GM21786 (cell line): ENCODE results near the gene SLC12A5.
"Not testable (repeated sequence)": the region's sequence is repeated elsewhere in the genome, so short reads cannot be mapped to it uniquely, and the experiment has no call there.

Experiments used
- ATAC-seq: cut with Tn5 transposase; IDR thresholded peaks from one replicate; pipeline ENCODE4 v1.9.1; 2021; ENCODE audit not compliant: unreplicated experiment

SLC12A5 gene

DNA sequence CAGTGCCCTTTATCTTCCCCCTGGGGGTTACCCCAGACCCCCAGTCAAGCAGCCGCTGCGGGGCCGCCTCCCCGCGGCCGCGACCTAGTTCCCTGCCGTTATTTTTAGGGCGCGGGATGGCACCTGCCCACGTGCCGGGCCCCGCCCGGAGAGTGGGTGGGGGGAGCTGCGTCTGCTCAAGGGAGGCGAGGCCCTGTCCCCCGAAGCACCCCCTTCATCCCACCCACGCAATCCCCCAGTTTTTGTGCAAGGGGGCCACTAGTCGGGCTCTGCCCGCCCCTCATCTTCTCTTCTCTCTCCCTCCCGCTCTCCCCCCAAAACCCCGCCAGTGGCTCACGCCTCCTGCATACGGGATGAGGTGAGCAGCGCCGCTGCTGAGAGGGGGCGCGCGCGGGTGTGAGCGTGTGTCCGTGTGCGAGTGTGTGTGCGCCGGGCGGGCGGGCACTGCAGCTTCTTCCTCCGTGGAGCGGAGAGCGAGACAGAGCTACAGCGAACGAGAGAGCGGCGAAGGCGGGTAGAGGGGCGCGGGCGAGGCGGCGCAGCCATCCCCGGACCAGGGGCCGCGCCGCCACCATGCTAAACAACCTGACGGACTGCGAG lies at the start of gene SLC12A5:
Gene SLC12A5 (plus strand): TSS at position 444 of the 600 bp plus-strand sequence. CDS start 130 bp downstream, at position 574.
- ATAC-seq = no peak

DNA sequence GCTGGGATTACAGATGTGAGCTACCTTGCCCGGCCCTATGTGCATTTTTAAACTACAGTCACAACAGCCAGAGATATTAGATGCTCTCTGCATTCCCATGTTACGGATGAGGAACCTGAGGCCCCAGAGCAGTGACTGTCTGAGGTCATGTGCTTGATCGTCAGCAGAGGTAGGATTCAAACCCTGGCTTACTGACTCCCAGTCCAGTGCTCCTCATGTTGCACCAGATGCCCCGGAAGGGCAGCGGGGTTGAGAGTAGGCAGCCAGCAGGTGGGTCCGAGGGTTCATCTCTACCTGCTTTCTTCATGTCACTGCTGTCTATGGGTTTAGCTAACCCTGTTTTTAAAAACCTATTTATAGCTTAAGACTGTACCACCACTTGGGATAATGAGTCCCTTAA lies 47.8 kb upstream of the SLC12A5 start:
- no peak for ATAC-seq

DNA sequence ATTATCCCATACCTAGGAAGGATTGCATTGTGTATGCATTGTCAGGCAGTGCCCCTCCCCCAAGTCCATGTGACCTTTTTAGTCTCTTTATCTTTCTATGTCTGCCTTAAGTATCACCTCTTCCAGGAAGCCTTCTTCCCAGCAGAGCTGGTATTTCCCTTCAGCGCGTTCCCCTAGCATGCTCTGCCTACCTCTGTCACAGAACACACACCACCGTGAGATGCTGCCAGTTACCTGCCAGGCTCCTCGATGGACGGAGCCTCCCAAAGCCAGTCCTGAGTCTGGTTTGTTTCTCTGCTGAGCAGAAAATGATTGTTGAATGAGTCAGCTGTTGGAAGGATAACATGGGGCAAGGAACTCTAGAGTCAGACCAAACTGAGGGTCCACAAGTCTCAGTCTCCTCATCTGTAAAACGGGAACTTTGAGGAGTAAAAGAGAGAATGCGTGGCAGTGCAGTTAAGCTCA lies 45.7 kb upstream of the SLC12A5 start:
- no peak for ATAC-seq

DNA sequence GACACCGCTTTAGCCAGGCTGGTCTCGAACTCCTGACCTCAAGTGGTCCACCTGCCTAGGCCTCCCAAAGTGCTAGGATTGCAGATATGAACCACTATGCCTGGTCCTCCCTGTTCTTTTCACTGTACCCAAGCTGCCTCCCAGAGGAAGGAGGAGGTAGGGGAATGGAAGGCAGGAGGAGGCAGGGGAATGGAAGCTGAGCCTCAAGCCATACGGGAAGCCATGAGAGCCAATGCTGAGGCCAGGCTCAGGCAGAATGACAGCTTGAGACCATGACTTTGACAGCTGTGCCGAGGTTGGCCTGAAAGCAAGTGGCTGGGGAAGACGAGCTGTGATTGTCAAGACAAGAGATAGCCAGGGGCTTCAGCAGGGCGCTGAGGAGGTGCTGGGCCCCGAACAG lies 43.4 kb upstream of the SLC12A5 start:
- no peak for ATAC-seq

DNA sequence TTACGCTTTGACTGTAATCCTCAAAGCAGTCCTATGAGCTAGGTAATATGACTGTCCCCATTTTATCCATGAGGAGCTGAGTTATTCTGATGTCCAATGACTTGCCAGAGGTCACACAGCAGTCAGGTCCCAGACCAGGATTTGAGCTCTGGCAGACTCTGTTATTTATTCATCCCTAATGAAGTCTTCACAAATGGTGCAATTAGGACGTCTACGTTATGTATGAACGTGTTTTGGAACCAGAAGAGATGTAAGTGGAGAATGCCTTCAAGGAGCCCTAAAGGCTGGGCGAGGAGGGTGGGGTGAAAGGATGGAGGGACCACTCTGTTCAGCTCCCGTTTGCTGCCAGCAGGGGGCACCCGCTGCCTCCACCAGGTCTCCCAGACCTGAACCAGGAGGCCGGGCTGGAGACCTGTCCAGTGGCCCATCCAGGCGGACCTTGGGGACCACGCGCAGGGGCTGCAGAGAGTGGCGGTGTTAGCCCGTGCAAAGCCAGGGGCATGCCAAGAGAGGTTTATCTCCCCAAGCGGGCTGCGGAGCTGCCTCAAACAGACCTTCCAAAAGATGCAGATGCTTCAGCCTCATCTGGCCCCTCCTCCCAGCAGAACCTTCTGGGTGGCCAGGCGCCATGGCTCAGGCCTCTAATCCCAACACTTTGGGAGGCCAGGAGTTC lies 41.8 kb upstream of the SLC12A5 start:
- no peak for ATAC-seq

DNA sequence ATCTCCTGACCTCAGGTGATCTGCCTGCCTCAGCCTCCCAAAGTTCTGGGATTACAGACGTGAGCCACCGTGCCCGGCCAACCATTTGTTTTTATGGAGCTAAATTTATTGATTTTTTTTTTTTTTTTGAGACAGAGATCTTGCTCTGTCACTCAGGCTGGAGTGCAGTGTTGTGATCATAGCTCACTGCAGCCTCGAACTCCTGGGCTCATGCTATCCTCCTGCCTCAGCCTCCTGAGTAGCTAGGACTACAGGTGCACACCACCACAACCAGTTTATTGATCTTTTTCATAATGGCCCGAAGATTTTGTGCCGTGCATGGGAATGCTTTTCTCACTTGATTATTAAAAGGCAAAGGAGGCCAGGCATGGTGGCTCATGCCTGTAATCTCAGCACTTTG lies 40.2 kb upstream of the SLC12A5 start:
- ATAC-seq = not testable (repeated sequence)

DNA sequence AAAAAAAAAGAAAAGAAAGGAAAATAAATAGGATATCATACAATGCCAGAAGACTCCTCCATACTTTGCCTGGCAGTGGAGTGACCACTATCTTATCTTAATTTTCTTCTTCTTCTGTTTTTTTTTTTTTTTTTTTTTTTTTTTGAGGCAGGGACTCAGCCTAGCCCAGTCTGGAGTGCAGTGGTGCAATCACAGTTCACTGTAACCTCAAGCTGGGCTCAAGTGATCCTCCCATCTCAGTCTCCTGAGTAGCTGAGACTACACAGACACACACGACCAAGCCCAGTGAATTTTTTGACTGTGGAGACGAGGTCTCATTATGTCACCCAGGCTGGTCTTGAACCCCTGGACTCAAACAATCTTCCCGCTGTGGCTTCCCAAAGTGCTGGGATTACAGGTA lies 37.4 kb upstream of the SLC12A5 start:
- no peak for ATAC-seq

DNA sequence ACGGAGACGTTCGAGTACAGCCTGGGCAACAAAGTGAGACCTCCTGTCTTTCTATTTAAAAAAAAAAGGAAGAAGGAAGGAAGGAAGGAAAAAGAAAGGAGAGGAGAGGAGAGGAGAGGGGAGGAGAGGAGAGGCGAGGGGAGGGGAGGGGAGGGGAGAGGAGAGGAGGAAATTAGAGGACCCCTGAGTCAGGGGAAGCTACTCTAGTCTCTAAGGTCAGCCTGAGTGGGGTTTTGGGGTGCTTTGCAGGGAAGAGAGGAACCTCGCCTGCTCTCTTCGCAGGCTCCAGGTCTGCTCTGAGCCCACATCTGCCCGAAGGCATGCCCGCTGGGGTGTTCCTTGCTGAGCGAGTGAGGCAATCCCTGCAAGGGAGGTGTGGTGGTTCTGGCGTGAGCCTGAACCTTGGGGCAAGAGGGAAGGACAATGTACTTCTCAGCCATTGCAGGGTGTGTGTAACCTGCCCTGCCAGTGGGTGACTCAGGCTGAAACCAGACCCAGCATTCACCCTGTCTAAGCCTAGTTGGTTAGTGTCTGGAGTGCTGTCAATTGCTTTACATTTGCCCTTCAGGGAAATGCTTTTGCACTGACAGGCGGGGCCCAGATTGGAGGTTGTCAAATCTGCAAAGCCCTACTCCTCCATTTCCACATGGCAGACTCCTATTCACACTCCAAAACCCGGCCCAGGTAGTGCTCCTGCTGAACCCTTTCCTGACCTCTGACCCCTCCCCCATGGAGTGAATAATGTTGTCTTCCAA lies 35.6 kb upstream of the SLC12A5 start:
- ATAC-seq = no peak

DNA sequence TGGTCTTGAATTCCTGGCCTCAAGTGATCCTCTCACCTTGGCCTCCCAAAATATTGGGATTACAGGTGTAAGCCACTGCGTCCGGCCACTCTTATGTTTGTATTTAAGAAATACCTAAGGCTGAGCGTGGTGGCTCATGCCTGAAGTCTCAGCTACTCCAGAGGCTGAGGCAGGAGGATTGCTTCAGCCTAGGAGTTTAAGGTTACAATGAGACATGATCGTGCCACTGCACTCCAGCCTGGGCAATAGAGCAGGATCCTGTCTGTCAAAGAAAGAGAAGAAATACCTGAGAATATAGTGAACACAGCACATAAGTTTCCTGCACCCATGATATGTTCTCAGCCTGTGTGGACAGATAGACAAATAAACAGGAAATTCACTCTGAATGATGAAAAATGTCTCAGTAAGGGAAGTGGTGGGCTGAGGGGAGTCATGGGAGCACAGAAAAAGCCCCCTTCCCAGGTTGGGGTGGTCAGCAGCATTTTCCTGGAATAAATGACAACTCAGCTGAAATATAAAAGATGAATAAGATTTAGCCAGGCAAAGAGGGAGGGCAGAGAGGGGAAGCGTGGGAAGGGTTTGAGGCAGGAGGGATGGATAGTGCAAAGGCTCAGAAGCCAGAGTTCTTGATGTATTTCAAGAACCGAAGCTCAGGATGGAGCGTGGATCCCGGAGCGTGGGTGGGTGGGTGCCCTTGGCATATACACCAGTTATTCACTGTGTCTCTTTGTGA lies 34.1 kb upstream of the SLC12A5 start:
- ATAC-seq = no peak

DNA sequence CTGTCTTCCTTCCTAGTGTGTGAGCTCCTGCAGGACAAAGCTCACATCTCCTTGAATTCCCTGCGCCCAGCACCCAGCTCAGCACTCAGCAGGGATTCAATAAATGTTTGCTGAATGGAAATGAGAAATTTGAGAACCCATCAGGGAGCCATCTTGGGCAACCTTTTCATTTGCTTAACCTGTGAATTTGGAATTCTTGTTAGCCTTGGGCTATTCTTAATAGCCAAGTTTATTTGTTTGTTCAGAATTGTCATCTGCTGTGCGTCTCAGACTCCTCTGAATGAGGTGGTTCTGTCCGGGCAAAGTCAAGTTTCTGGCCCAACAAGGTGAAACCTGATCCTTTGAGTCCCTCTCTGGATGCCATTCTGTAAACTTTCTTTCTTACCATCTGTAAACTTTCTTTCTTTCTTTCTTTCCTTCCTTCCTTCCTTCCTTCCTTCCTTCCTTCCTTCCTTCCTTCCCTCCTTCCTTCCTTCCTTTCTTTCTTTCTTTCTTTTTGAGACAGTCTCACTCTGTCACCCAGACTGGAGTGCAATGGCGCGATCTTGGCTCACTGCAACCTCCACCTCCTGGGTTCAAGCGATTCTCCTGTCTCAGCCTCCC lies 33.4 kb upstream of the SLC12A5 start:
- not testable (repeated sequence) for ATAC-seq

DNA sequence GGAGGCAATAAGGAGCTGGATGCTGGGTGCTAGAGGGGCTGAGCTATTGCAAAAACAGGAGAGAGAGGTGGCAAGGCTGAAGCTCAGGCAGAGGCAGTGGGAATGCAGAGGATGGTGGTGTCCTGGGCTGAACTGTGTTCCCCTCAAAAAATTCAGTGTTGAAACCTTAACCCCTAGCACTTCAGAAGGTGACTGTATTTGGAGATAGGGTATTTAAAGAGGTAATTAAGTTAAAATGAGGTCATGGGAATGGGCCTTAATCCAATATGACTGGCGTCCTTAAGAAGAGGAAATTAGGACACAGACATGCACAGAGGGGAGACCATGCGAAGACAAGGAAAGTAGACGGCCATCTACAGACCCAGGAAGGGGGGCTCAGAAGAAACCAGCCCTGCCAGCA lies 31.8 kb upstream of the SLC12A5 start:
- ATAC-seq = no peak

DNA sequence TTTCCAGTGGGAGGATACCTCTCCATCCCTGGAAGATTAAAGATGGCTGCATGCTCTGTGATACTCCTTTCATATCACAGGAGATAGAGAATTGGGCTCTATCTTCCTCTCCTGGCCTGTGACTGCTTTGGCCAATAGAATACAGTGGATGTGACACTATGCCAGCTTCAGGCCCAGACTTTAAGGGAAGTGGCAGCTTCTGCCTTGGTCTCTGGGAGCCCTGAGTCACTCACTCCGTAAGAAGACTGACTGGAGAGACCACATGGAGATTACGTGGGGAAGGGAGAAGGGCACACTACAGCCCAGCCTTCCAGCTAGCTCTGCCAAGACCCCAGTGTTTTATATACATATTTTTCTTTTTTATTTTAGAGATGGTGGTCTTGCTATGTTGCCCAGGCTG lies 30.7 kb upstream of the SLC12A5 start:
- ATAC-seq = no peak

DNA sequence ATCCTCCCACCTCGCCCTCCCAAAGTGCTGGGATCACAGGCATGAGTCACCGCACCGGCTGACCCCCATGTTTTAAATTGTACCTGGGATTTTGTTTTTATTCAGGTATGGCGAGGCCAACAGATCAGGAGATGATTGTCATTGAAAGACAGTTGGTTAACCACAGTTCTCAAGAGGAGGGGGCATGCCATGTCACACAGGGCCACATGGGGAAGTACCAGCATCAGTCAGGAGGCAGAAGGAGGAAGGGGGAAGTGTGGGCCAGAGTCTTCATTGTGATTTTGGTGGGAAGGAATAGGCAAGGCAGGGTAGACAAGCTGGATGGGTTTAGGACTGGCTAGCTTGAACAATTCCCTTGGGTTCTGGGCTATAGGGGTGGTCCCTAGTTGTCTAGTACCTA lies 30.3 kb upstream of the SLC12A5 start:
- no peak for ATAC-seq

DNA sequence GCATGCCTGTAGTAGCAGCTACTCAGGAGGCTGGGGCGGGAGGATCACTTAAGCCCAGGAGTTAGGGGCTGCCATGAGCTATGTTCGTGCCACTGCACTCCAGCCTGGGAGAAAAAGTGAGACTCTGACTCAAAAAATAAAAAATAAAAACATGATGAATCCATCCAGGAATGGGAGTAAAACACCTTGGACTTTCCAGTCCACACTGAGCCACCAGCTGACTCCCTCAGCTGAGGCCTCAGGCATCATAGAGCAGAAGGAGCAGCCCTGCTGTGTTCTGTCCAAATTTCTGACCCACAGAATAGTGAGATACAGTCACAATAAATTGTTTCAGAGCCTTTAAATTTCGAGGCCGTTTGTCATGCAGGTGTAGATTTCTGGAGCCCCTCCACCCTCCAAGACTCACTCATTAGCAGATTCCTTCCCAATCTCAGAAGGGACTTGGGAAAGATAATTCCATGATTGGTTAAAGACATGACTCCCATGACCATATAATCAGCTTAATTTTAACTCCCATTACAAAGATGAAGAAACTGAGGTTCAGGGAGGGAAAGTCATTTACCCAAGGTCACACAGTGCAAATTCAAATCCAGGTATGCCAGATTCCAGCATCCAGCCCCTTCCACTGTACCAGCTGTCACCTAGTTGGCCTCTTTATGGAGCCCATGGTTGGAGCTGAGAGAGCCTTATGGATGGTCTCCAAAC lies 29.3 kb upstream of the SLC12A5 start:
- no peak for ATAC-seq

DNA sequence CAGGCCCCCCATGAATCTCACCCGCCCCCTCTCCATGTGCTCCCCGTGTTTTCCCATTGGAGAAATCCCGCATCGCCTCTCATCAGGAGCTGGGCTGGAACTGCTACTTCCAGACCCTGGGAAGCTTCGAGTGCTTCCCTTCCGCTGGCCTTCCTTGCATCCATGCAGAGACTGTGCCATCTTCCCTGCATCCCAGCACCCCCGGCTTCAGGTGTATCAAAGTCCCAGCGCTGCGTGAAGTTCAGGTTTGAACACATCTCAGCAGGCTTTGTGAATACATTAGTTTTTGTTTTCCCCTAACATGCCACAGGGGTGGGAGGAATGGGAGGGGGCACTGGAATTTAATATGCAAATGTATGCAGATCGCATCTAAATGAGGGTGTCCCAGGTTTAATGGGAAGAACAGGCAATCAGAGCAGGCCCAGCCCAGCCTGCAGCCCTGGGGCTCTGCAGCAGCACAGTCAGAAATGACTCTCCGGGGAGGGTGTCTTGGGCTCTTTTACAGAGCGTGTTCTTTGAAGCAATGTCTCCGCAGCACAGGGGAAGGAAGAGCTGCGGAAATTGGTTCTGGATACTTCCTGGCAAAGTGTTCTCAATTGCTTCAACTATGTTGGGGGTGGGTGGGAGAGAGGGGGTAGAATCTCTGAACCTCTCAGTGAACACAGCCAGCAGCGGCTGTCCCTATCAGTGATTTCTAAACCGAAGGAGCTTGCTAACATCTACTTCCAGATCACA lies 28.6 kb upstream of the SLC12A5 start:
- no peak for ATAC-seq

DNA sequence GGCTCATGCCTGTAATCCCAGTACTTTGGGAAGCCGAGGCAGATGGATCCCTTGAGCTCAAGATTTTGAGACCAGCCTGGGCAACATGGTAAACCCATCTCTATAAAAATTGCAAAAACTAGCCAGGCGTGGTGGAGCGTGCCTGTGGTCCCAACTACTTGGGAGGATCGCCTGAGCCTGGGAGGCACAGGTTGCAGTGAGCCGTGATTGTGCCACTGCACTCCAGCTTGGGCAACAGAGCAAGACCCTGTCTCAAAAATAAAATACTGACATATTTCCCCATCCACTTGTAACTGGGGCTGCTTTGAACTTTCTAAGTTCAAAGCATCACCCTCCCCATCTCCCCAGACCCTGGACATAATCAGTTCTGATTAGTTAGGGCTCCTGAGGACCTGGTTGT lies 27.5 kb upstream of the SLC12A5 start:
- ATAC-seq = no peak

DNA sequence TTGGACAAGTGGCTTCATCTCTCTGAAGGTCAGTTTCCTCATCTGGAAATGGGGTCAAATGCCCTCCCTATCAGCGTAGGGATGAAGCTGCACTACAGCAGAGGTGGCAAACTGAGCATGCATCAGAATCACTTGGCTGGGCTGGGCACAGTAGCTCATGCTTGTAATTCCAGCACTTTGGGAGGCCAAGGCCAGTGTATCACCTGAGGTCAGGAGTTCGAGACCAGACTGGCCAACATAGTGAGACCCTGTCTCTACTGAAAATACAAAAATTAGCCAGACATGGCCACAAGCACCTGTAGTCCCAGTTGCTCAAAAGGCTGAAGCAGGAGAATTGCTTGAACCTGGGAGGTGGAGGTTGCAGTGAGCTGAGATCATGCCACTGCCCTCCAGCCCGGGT lies 27.0 kb upstream of the SLC12A5 start:
- ATAC-seq = no peak

DNA sequence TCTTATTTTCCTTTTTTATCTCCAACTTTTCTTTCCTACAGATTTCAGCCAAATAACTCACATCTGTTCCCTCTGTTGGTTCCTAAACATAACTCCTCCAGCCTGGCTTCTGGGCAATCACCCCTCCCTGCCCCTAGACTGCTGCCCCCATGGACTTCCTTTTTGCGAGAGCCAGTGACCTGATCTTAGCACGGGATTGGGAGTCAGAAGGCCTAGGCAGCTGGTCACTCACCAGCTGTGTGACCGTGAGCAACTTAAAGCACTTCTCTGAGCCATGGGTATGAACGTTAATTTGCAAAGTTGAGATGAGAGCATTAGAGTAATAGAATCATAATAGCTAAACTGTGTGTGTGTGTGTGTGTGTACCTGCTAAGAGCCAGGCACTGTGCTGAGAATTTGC lies 24.8 kb upstream of the SLC12A5 start:
- no peak for ATAC-seq

DNA sequence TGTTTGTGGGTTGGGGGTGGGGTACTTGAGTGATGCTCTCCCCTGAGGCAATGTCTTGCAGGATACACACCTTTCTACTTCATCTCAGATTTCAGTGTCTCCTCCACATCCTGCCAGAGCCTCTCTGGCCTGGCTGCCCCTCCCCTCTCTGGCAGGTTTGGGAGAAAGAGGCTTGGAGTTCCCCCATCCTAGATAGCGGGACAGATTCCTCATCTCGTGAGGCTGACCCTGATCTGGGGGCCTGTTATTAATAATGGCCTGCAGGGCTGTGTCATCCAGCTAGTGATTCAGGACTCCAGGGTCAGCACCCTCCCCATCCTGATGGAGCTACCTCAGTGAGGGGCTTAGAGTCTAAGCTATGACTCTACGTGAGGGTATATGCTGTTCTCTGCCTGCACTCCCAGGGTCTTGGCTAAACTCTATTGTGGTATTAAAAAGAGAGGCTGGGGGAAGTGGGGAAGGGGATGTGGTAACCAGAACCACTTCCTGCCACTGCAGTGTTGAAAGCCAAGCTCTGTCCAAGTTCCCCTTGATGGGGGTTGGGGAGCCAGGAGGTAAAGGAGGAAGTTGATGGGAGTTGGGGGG lies 24.0 kb upstream of the SLC12A5 start:
- no peak for ATAC-seq
